KG1 (cell line): ENCODE results near the gene NXNL2.

Source experiments
- DNase-seq: peaks from one replicate; lab custom pipeline; 2025; lab: John Stamatoyannopoulos, UW

NXNL2 gene

GRCh38 chr9:88578121-88579049, 43.4 kb downstream of the NXNL2 start:
- peak; percentile 20 for DNase-seq

DNA sequence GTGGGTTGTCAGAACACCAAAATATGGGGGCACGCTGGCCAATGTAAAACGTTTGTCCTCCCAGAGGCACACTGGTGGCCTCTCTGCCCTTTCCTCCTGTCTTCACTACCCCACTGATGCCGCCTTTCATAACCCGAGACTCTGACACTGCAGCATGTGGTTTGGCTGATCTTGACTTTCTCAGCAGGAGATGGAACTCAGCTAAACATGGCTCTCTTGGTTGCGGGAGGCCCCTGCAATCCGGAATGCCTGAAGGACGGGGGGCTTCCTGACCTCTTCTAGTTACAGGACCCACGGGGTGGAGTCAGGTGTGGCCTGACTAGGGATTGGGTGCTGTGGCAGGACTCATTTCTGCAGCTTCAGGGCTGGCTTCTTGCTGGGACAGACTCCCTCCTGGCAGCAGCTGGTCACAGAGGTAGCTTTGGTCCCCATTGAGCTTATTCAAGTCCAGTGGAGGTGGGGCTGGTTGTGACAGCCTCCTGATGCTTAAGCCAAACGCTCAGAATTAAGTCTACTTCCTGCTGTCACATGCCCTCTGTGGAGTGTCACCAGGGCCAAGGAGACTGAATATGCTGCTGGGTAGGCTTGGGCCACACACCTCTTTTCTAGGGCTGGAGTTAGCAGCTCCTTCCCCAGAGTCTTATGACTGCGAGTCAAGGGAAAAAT, 44.2 kb downstream of the NXNL2 start:
- no peak for DNase-seq

GRCh38 chr9:88580961-88581360, 46.0 kb downstream of the NXNL2 start:
- DNase-seq, result no peak

- no peak for DNase-seq
Measured at GRCh38 chr9:88583901-88584596, 49.1 kb downstream of the NXNL2 start.

DNA sequence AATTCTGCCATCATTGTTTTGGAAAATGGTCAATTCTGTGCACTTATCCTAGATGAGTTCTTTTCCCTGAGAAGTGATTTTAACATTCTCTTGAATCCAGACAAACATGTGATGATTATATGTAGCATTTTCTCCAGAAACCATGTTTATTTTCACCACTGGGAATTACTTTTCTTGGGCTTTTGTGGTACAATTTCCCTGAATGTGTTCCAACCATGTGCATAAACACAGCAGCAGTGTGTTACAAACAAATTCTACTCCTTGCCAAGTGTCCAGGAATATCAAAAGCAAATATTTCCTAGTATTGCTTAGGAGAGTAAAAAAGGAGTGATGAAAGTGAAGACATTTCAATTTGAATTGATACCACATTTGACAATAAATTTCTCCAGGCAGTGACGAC, 50.4 kb downstream of the NXNL2 start:
- no peak for DNase-seq

GRCh38 chr9:88586452-88586851, 51.5 kb downstream of the NXNL2 start:
- DNase-seq, result no peak

GRCh38 chr9:88587182-88587581, 52.2 kb downstream of the NXNL2 start:
- no peak for DNase-seq

DNA sequence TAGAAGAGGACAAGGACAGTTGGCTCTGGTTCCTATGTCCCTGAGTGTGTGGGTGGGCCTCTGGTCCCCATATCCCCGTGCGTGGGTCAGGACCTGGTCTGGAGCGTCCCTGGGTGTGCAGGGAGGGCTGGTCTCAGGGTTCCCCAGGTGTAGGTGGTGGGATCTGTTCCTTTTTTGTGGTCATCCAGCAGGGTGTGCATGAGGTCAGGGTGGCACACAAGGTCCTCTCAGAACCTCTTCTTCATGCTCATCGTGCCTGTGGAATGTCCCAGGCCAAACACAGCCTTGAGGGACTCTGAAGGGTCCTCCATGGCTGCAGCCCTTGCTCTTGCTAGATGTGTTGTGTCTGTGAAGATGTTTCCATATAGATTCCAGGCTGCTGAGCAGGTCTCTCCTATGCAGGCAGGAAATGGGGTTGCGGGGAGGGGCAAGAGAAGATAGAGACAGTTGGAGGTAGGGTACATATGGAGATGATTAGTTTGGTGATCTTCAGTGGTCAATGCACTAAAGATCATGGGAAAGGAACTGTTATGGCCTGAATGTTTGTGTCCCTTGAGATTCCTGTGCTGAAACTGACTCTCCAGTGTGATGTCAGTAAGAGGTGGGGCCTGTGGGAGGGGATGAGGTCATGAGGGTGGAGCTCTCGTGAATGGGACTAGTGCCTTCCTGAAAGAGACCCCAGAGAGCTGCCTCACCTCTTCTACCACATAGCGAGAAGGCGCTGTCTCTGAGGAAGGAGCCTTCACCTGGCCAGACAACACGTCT, 53.1 kb downstream of the NXNL2 start:
- no peak for DNase-seq

- no peak for DNase-seq
Measured at GRCh38 chr9:88589656-88590055, 54.7 kb downstream of the NXNL2 start.

DNA sequence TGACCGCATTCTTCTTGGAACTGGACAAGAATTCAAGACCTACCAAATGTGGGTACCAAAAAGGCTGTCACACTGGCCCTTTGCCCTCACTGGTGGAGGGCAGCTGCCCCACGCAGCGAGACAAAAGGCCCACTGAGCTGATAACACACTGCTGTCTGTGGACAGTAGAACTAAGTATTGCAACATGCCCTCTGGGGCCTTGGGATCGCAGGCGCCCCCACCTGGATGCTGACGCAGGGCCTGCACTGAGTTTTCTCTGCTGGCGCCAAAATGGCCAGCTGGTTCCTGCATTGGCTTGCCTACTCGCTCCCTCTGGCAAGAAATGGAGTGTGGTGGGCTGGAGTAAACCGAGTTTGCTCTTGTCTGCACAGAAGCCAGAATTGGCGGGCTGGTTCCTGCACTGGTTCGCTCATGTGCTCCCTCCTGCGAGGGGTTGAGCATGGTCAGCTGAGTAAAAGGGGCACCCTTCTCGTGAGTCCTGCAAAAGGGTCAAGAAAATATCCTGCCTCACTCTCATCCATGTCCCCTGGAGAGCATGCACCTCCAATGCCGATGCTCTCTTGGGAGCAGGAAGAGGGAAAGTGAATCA, 55.7 kb downstream of the NXNL2 start:
- DNase-seq, result no peak

GRCh38 chr9:88593537-88594185, 58.7 kb downstream of the NXNL2 start:
- peak; percentile 52 for DNase-seq
